Nephron progenitor cell (in vitro differentiated cells): Measurements from ENCODE around the gene NMB.

Experiments
- DNase-seq: peaks from one replicate; pipeline ENCODE4 v3.0.0; 2021
- H3K27ac Mint-ChIP-seq: 2 replicates; pipeline ENCODE4 v1.8.0; 2021; ENCODE audit warnings: mild to moderate bottlenecking, moderate library complexity, mixed read lengths
- H3K27me3 Mint-ChIP-seq: 2 replicates; pipeline ENCODE4 v1.8.0; 2021; ENCODE audit warnings: mild to moderate bottlenecking, low read depth, mixed read lengths; ENCODE audit not compliant: poor library complexity
- H3K36me3 Mint-ChIP-seq: 2 replicates; pipeline ENCODE4 v1.8.0; 2021; ENCODE audit warnings: low read depth, mixed read lengths
- H3K4me1 Mint-ChIP-seq: 2 replicates; pipeline ENCODE4 v1.8.0; 2021; ENCODE audit warnings: mixed read lengths
- H3K4me3 Mint-ChIP-seq: 2 replicates; pipeline ENCODE4 v1.8.0; 2021; ENCODE audit warnings: mild to moderate bottlenecking, moderate library complexity, mixed read lengths
- H3K9me3 Mint-ChIP-seq: 2 replicates; pipeline ENCODE4 v1.8.0; 2021; ENCODE audit warnings: mild to moderate bottlenecking, moderate library complexity, mixed read lengths
- TF ChIP-seq, protein P1 (sequence below): fragments of 200-600 bp; sonication (generic); IDR thresholded peaks from 2 replicates; pipeline ENCODE4 v1.5.0; 2021; ENCODE audit warnings: antibody characterized with exemption

Gene NMB

GRCh38 chr15:84608707-84609284 lies 49.2 kb downstream of the NMB start:
- Mint-ChIP-seq H3K27me3 (no peaks in the 10 kb centered on the region), H3K36me3 (peaks cover 92% of the 10 kb centered on the region), H3K4me3 (no peak overlapping the region), H3K27ac (no peak overlapping the region), H3K9me3 (peaks cover 21% of the 10 kb centered on the region), H3K4me1 (peaks cover 35% of the 10 kb centered on the region)
- TF ChIP-seq, protein P1, sequence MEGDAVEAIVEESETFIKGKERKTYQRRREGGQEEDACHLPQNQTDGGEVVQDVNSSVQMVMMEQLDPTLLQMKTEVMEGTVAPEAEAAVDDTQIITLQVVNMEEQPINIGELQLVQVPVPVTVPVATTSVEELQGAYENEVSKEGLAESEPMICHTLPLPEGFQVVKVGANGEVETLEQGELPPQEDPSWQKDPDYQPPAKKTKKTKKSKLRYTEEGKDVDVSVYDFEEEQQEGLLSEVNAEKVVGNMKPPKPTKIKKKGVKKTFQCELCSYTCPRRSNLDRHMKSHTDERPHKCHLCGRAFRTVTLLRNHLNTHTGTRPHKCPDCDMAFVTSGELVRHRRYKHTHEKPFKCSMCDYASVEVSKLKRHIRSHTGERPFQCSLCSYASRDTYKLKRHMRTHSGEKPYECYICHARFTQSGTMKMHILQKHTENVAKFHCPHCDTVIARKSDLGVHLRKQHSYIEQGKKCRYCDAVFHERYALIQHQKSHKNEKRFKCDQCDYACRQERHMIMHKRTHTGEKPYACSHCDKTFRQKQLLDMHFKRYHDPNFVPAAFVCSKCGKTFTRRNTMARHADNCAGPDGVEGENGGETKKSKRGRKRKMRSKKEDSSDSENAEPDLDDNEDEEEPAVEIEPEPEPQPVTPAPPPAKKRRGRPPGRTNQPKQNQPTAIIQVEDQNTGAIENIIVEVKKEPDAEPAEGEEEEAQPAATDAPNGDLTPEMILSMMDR, result no peak
- no peak for DNase-seq

DNA sequence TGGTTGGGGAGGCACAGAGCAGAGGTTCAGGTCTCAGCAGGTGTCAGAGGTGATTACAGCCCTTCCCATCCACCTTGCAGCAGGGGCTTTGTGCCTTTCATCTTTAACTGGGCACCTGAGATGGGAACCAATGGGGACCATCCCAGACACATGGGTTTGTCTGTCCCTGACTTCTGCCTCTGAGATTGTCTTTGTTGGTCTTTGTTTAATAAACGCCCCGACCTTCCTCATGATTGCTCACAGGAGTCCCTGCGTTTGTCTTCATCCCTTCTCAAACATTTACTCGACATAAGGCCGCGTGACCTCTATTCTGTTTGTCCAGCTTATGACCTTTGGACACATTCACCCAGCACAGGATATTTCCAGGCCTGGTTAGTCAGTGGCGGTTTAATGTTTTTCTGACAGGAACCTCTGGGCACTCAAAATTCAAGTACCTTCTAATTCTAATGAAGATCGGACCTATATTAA lies 51.3 kb downstream of the NMB start:
- H3K4me3 Mint-ChIP-seq, result no peak overlapping the region
- H3K27me3 Mint-ChIP-seq, result no peaks in the 10 kb centered on the region
- H3K9me3 Mint-ChIP-seq, result peaks cover 10% of the 10 kb centered on the region
- TF ChIP-seq, protein P1, result no peak
- H3K27ac Mint-ChIP-seq, result no peak overlapping the region
- DNase-seq, result no peak
- peaks cover 51% of the 10 kb centered on the region for H3K4me1 Mint-ChIP-seq
- peaks cover 81% of the 10 kb centered on the region for H3K36me3 Mint-ChIP-seq

DNA sequence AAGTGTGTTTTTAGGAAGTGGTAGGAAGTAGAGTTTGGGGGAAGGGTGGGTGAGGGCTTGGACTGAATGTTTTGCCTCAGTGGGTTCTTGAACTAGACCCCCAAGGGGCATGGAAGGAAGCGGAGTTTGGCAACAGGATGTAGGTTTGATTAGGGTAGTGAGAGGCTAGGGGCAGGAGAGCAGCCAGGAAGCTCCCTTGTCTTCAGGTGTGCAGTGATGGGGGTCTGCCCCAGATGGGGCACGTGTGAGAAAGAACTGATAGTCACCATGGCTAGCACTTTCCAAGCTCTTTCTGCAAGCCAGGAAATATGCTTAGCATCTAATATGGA lies 52.5 kb downstream of the NMB start:
- H3K36me3 Mint-ChIP-seq, result peaks cover 73% of the 10 kb centered on the region
- H3K27ac Mint-ChIP-seq, result no peak overlapping the region
- TF ChIP-seq, protein P1, result no peak
- no peak overlapping the region for H3K4me3 Mint-ChIP-seq
- no peak for DNase-seq
- H3K4me1 Mint-ChIP-seq, result peaks cover 52% of the 10 kb centered on the region
- H3K27me3 Mint-ChIP-seq, result no peaks in the 10 kb centered on the region
- H3K9me3 Mint-ChIP-seq, result peaks cover 9% of the 10 kb centered on the region
